ENCODE results near the gene GLTP.
"Not testable (repeated sequence)": the region's sequence is repeated elsewhere in the genome, so short reads cannot be mapped to it uniquely, and the experiment has no call there.

The GLTP gene

GRCh38 chr12:109896188-109896587 is 15.8 kb upstream of the GLTP start:
- DNase-seq (ENCODE audit: extremely low read depth, low read depth), result no peak
- TF ChIP-seq CTCF (IDR thresholded peaks at IDR 0.05; ENCODE audit: low read depth, low read length, missing control alignments), result no peak
- H3K4me3 ChIP-seq (replicated peaks; ENCODE audit: low read depth, low read length), result no peak overlapping the region

- DNase-seq (ENCODE audit: extremely low read depth, low read depth), result no peak
- TF ChIP-seq CTCF (IDR thresholded peaks at IDR 0.05; ENCODE audit: low read depth, low read length, missing control alignments), result no peak
- H3K4me3 ChIP-seq (replicated peaks; ENCODE audit: low read depth, low read length), result no peak overlapping the region
These were observed 14.6 kb upstream of the GLTP start for GRCh38 chr12:109894939-109895338.

- H3K4me3 ChIP-seq (replicated peaks; ENCODE audit: low read depth, low read length), result no peak overlapping the region
- DNase-seq (ENCODE audit: extremely low read depth, low read depth), result no peak
- no peak for TF ChIP-seq CTCF (IDR thresholded peaks at IDR 0.05; ENCODE audit: low read depth, low read length, missing control alignments)
These were observed 13.1 kb upstream of the GLTP start for GRCh38 chr12:109893261-109893995.

- no peak for TF ChIP-seq CTCF (IDR thresholded peaks at IDR 0.05; ENCODE audit: low read depth, low read length, missing control alignments)
- H3K4me3 ChIP-seq (replicated peaks; ENCODE audit: low read depth, low read length), result no peak overlapping the region
- no peak for DNase-seq (ENCODE audit: extremely low read depth, low read depth)
These were observed 12.4 kb upstream of the GLTP start for GRCh38 chr12:109892748-109893147.

GRCh38 chr12:109892165-109892715 is 11.9 kb upstream of the GLTP start:
- no peak for TF ChIP-seq CTCF (IDR thresholded peaks at IDR 0.05; ENCODE audit: low read depth, low read length, missing control alignments)
- H3K4me3 ChIP-seq (replicated peaks; ENCODE audit: low read depth, low read length), result no peak overlapping the region
- DNase-seq (ENCODE audit: extremely low read depth, low read depth), result no peak

GRCh38 chr12:109891731-109892130 is 11.4 kb upstream of the GLTP start:
- not testable (repeated sequence) for DNase-seq (ENCODE audit: extremely low read depth, low read depth); H3K4me3 ChIP-seq (replicated peaks; ENCODE audit: low read depth, low read length)

GRCh38 chr12:109890620-109891170 is 10.4 kb upstream of the GLTP start:
- no peak for TF ChIP-seq CTCF (IDR thresholded peaks at IDR 0.05; ENCODE audit: low read depth, low read length, missing control alignments)
- H3K4me3 ChIP-seq (replicated peaks; ENCODE audit: low read depth, low read length), result no peak overlapping the region
- no peak for DNase-seq (ENCODE audit: extremely low read depth, low read depth)
